K562 (cell line): ENCODE results near the gene MBOAT1. TPM values are rescaled to one million over a fixed set of nuclear protein-coding genes. Genes with fewer than 3 reads are reported as not detected.
A peak's percentile ranks its signal among the peaks of the same experiment; 100 is the strongest.

Experiments used
- ATAC-seq: fragments of 200-7000 bp; cut with Tn5 transposase; 3 replicates; pipeline ENCODE4 v1.9.1; 2020; ENCODE audit warnings: moderate library complexity
- BruUV-seq: library from RNA; stranded (reverse); fragments of 400-500 nt; replicated peaks from 2 replicates; lab custom pipeline; 2021; lab: Mats Ljungman, UMichigan
- CTCF ChIA-PET: fragments of 300-600 bp; formaldehyde crosslinking; extraction: SDS; loops from one replicate; lab custom pipeline; 2021; ENCODE audit warnings: low intra/inter-chr PET ratio; lab: Yijun Ruan, JAX
- POLR2A ChIA-PET: fragments of 300-600, 350-650 bp; sonication (Branson Sonifier 250); formaldehyde crosslinking; extraction: SDS; loops from one replicate; lab custom pipeline; 2021; ENCODE audit warnings: antibody characterized with exemption, inconsistent platforms; lab: Yijun Ruan, JAX
- DNase-seq, 4 experiments: peaks; one replicate each; pipeline versions ENCODE4 v3.0.0 to v3.0.0-alpha.2; 2011 to 2018; ENCODE audit warnings: low spot score in 3 of 4, mixed read lengths in 3 of 4; ENCODE audit errors: extremely low read depth in 1 of 4
- FAIRE-seq: peaks from 2 replicates; lab custom pipeline; 2011; peaks lifted over from hg19 to GRCh38; lab: Jason Lieb, UNC
- H2AFZ ChIP-seq: 2 replicates; pipeline ENCODE4 v1.6.0; 2011; ENCODE audit warnings: low read depth, low read length, control low read depth, inconsistent platforms
- H3K27ac ChIP-seq: fragments of 200-600 bp; 3 replicates; pipeline ENCODE4 v1.8.0; 2011; ENCODE audit warnings: low read depth, mild to moderate bottlenecking, control low read depth, inconsistent platforms, low read length, moderate library complexity, mixed read lengths; ENCODE audit errors: extremely low read depth
- H3K27me3 ChIP-seq, 2 experiments: fragments of 300-600 bp in 1 of 2; 2 replicates in 1 of 2; 3 replicates in 1 of 2; pipeline versions ENCODE4 v1.6.0 to v1.8.0; 2011; ENCODE audit warnings: inconsistent platforms in 2 of 2, low read length in 2 of 2, mild to moderate bottlenecking in 1 of 2, mixed read lengths in 1 of 2, moderate library complexity in 1 of 2; ENCODE audit not compliant: control insufficient read depth in 2 of 2, insufficient read depth in 2 of 2
- H3K36me3 ChIP-seq: fragments of 300-600 bp; 3 replicates; pipeline ENCODE4 v1.8.0; 2011; ENCODE audit warnings: mild to moderate bottlenecking, low read length, inconsistent platforms; ENCODE audit not compliant: control insufficient read depth, insufficient read depth
- H3K4me1 ChIP-seq, 2 experiments: fragments of 200-600 bp in 1 of 2; replicated peaks in 1 of 2; 2 replicates in 1 of 2; 3 replicates in 1 of 2; pipeline versions ENCODE4 v1.5.1 to v1.8.0; 2011; ENCODE audit warnings: inconsistent platforms in 2 of 2, low read length in 2 of 2, mild to moderate bottlenecking in 1 of 2, mixed read lengths in 1 of 2, moderate library complexity in 1 of 2; ENCODE audit not compliant: control insufficient read depth in 2 of 2, insufficient read depth in 2 of 2
- H3K4me2 ChIP-seq: 2 replicates; pipeline ENCODE4 v1.6.1; 2011; ENCODE audit warnings: low read length, control low read depth, inconsistent platforms, mixed read lengths; ENCODE audit not compliant: insufficient read depth
- H3K4me3 ChIP-seq: fragments of 200-600 bp; sonication (generic), shearing (Covaris generic); 2 replicates; pipeline ENCODE4 v1.5.1; 2016; ENCODE audit warnings: control low read depth, inconsistent platforms
- H3K79me2 ChIP-seq: fragments of 200-600 bp; 3 replicates; pipeline ENCODE4 v1.8.0; 2011; ENCODE audit warnings: low read length, inconsistent platforms; ENCODE audit not compliant: control insufficient read depth, insufficient read depth
- H3K9ac ChIP-seq, 2 experiments: 2 replicates each; pipeline versions ENCODE4 v1.6.0 to v1.6.1; 2011; ENCODE audit warnings: low read depth in 2 of 2, low read length in 2 of 2, control low read depth in 1 of 2, inconsistent platforms in 1 of 2, mild to moderate bottlenecking in 1 of 2, mixed read lengths in 1 of 2; ENCODE audit not compliant: insufficient read depth in 1 of 2
- H3K9me1 ChIP-seq: one replicate; pipeline ENCODE4 v1.6.0; 2011; ENCODE audit warnings: inconsistent platforms, mild to moderate bottlenecking, low read length, moderate library complexity; ENCODE audit not compliant: control insufficient read depth, insufficient read depth
- H3K9me3 ChIP-seq: replicated peaks from 2 replicates; pipeline ENCODE4 v1.5.1; 2011; ENCODE audit warnings: low read depth, low read length, inconsistent platforms; ENCODE audit not compliant: control insufficient read depth, insufficient read depth
- H4K20me1 ChIP-seq: replicated peaks from 2 replicates; pipeline ENCODE4 v1.6.1; 2011; ENCODE audit warnings: low read length, inconsistent platforms, mixed read lengths; ENCODE audit not compliant: control insufficient read depth, insufficient read depth
- ARNT ChIP-seq, 2 experiments: fragments of 450-650 bp; IDR thresholded peaks; 2 replicates each; pipeline ENCODE4 v1.6.1; 2016; ENCODE audit warnings: mild to moderate bottlenecking in 1 of 2
- C11orf30 ChIP-seq: fragments of 450-650 bp; IDR thresholded peaks from 2 replicates; pipeline ENCODE4 v1.6.1; 2016; ENCODE audit warnings: low read depth, mild to moderate bottlenecking
- COPS2 ChIP-seq: fragments of 450-650 bp; conservative IDR thresholded peaks from 2 replicates; pipeline ENCODE4 v1.6.1; 2016; ENCODE audit warnings: mild to moderate bottlenecking, moderate library complexity
- DDX20 ChIP-seq: fragments of 450-650 bp; IDR thresholded peaks from 2 replicates; pipeline ENCODE4 v1.6.1; 2016; ENCODE audit warnings: missing genetic modification characterization, low read depth, mild to moderate bottlenecking, missing compliant biosample characterization, moderate library complexity
- GABPA ChIP-seq: fragments of 200-800 bp; sonication (Bioruptor generic); conservative IDR thresholded peaks from 2 replicates; pipeline ENCODE4 v1.6.1; 2016; ENCODE audit warnings: low read depth, missing genetic modification characterization, missing compliant biosample characterization
- MAFF ChIP-seq: IDR thresholded peaks from 2 replicates; pipeline ENCODE4 v1.6.1; 2012; ENCODE audit warnings: low read length, improper control_type of control experiment
- MAFG ChIP-seq: fragments of 450-650 bp; conservative IDR thresholded peaks from 2 replicates; pipeline ENCODE4 v1.6.1; 2016; ENCODE audit warnings: missing genetic modification characterization, missing compliant biosample characterization
- MAFK ChIP-seq: IDR thresholded peaks from 2 replicates; pipeline ENCODE4 v1.6.1; 2011; ENCODE audit warnings: low read length, improper control_type of control experiment
- NFE2 ChIP-seq: IDR thresholded peaks from 2 replicates; pipeline ENCODE4 v1.6.1; 2014; ENCODE audit warnings: antibody characterized with exemption, low read depth
- POLR2G ChIP-seq: fragments of 200-400 bp; formaldehyde crosslinking; IDR thresholded peaks from 2 replicates; pipeline ENCODE4 v1.6.1; 2017; ENCODE audit warnings: low read depth, mild to moderate bottlenecking, antibody characterized with exemption, low read length, moderate library complexity
- ZBTB43 ChIP-seq: sonication (generic); formaldehyde crosslinking; IDR thresholded peaks from 2 replicates; pipeline ENCODE4 v1.8.0; 2023; ENCODE audit warnings: mild to moderate bottlenecking, missing genetic modification reagents
- ZNF316 ChIP-seq: fragments of 450-650 bp; IDR thresholded peaks from 2 replicates; pipeline ENCODE4 v1.6.1; 2016
- ZNF780A ChIP-seq: fragments of 250-450 bp; sonication (Bioruptor Pico); IDR thresholded peaks from 2 replicates; pipeline ENCODE4 v1.5.0; 2021; ENCODE audit warnings: mild to moderate bottlenecking
- WGBS: fragments of 100-300 bp; shearing (Covaris generic); methylation state at CpG from one replicate; pipeline ENCODE4 v1.1.6; 2016; ENCODE audit warnings: low coverage, mixed read lengths; ENCODE audit not compliant: insufficient coverage; ENCODE audit errors: missing lambda C conversion rate; 5-methylcytosine and 5-hydroxymethylcytosine counted together
- in situ Hi-C: fragments of 300-500 bp; cut with MboI; formaldehyde crosslinking; loops from 4 replicates; pipeline ENCODE4 v1.15.0; 2018; ENCODE audit warnings: inconsistent platforms, mixed read lengths
- intact Hi-C: fragments of 100-400 bp; cut with micrococcal nuclease; formaldehyde crosslinking; loops from 2 replicates; pipeline ENCODE4 v1.14.2; 2022
- polyA plus RNA-seq, 8 experiments: library from polyadenylated mRNA; depleted of rRNA in 4 of 8; stranded (reverse) in 5 of 8; unstranded in 3 of 8; fragments of >200 nt; fragmentation: Nextera tagmentation in 2 of 8; fragmentation: Illumina TruSeq in 1 of 8; extraction: Ambion mirVana in 2 of 8; extraction: Trizol in 1 of 8; gene quantifications; 2 replicates each; pipeline versions ENCODE4 v1.2.1 to v1.2.3, GENCODE V29; 2011 to 2014; ENCODE audit warnings: inconsistent platforms in 1 of 8, missing spikeins in 1 of 8
- total RNA-seq, 7 experiments: library from RNA; depleted of rRNA in 6 of 7; stranded (reverse); fragments of >200 nt in 6 of 7; fragmentation: Illumina TruSeq in 2 of 7; extraction: Trizol in 2 of 7; gene quantifications; 2 replicates each; pipeline versions ENCODE4 v1.2.1 to v1.2.3, GENCODE V29; 2011 to 2021; ENCODE audit warnings: low replicate concordance in 1 of 7

The MBOAT1 gene
- total and polyA plus RNA-seq, 9 of the 15 experiments (the other 6 are each of a cell fraction or from before 2014, with no cell fraction given): 0.13 to 16.5 (median 10.3) TPM

DNA sequence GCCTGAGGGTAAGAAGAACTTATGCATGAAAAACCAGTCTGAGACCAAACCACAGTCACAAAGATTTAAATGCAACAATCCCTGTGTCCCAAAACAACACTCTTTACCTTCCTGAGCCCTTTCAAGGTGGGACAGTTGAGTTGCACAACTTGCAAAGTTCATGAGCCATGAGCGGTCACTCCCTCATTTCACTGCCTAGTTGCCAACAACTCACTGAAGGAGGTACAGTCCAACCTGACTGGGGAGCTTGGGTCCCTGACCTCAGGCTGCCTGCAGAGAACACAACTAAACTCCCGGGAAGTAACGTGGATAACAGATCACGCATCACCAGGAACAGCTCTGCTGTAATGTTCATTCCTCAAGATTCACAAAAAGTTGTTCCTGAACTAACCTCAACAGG is 69.4 kb downstream of the MBOAT1 start:
- no peaks in the 10 kb centered on the region for H3K27me3 ChIP-seq
- BruUV-seq: no TSS peak
- H4K20me1 ChIP-seq: no peaks in the 10 kb centered on the region
- H3K27ac ChIP-seq: no peak overlapping the region
- ChIA-PET CTCF (no interaction called here), POLR2A (interaction anchor here (1.2 kb wide), 1 partner anchor 13 kb away, joined by 4 read pairs; no protein-coding TSS in a partner anchor)
- FAIRE-seq (no peak), ATAC-seq (no peak), DNase-seq (no peak)
- peaks cover 13% of the 10 kb centered on the region for H3K36me3 ChIP-seq
- H3K9me1 ChIP-seq: no peaks in the 10 kb centered on the region
- no peak overlapping the region for H3K4me2 ChIP-seq
- H3K79me2 ChIP-seq: no peaks in the 10 kb centered on the region
- no peaks in the 10 kb centered on the region for H3K9me3 ChIP-seq
- no peak overlapping the region for H2AFZ ChIP-seq
- H3K4me3 ChIP-seq: no peak overlapping the region
- TF ChIP-seq NFE2: no peak
- in situ Hi-C loops (no loop called here), intact Hi-C loops (no loop called here)
- H3K9ac ChIP-seq: no peak overlapping the region
- no peaks in the 10 kb centered on the region for H3K4me1 ChIP-seq
- WGBS: 77% methylated on average over 4 of the region's 4 CpGs

GRCh38 chr6:20141931-20142330 is 70.3 kb downstream of the MBOAT1 start:
- no TSS peak for BruUV-seq
- H3K9me1 ChIP-seq: no peaks in the 10 kb centered on the region
- peak; percentile 63 for TF ChIP-seq MAFF
- peak; percentile 86 for TF ChIP-seq ZNF316
- no peak for TF ChIP-seq POLR2G
- TF ChIP-seq DDX20 (tag): no peak
- TF ChIP-seq ZBTB43 (CRISPR knock-in tag): no peak
- TF ChIP-seq COPS2: no peak
- no peak for TF ChIP-seq ARNT (IDR thresholded peaks at IDR 0.05)
- TF ChIP-seq C11orf30: peak; percentile 72
- no peak for TF ChIP-seq GABPA (tag)
- TF ChIP-seq MAFG (tag): peak; percentile 64
- no peak for TF ChIP-seq ZNF780A (CRISPR knock-in tag)
- TF ChIP-seq MAFK: peak; percentile 62; the same call in 1 of the 2 replicates
- TF ChIP-seq, all 486 proteins: peak for 5
- no peaks in the 10 kb centered on the region for H3K27me3 ChIP-seq
- H3K9ac ChIP-seq: no peak overlapping the region
- H3K4me3 ChIP-seq: no peak overlapping the region
- no peak overlapping the region for H3K4me2 ChIP-seq
- FAIRE-seq (no peak), DNase-seq (no peak), ATAC-seq (no peak)
- H3K4me1 ChIP-seq: no peaks in the 10 kb centered on the region
- no peaks in the 10 kb centered on the region for H3K79me2 ChIP-seq
- peaks cover 13% of the 10 kb centered on the region for H3K36me3 ChIP-seq
- in situ Hi-C loops (no loop called here), intact Hi-C loops (no loop called here)
- CTCF ChIA-PET: no interaction called here
- no peaks in the 10 kb centered on the region for H4K20me1 ChIP-seq
- WGBS: 20% methylated on average over 2 of the region's 2 CpGs
- no peaks in the 10 kb centered on the region for H3K9me3 ChIP-seq
- H3K27ac ChIP-seq: no peak overlapping the region
- POLR2A ChIA-PET: interaction anchor here (1.2 kb wide), 1 partner anchor 14 kb away, joined by 4 read pairs; no protein-coding TSS in a partner anchor
- no peak overlapping the region for H2AFZ ChIP-seq
